ENCODE results near the gene KCTD13. TPM values are rescaled to one million over a fixed set of nuclear protein-coding genes. Genes with fewer than 3 reads are reported as not detected.
A peak's percentile ranks its signal among the peaks of the same experiment; 100 is the strongest.

The KCTD13 gene
- total RNA-seq, 1 experiment from 2014 or later: 40.7 TPM

- TF ChIP-seq JUND (IDR thresholded peaks at IDR 0.05) (no peak), POLR2AphosphoS5 (IDR thresholded peaks at IDR 0.05; ENCODE audit: low read depth, low read length) (no peak), EZH2 (IDR thresholded peaks at IDR 0.05) (no peak), SRF (IDR thresholded peaks at IDR 0.05; ENCODE audit: low read depth) (no peak), CTCF (IDR thresholded peaks at IDR 0.05 in 2 of 3, conservative IDR thresholded peaks at IDR 0.05 in 1 of 3; ENCODE audit: borderline replicate concordance in 1 of 3, insufficient read depth in 1 of 3, low read depth in 2 of 3, low read length in 2 of 3) (no peak), TCF7L2 (IDR thresholded peaks at IDR 0.05; ENCODE audit: borderline replicate concordance, extremely low read depth, insufficient read depth, insufficient read length) (no peak), POLR2A (IDR thresholded peaks at IDR 0.05; ENCODE audit: borderline replicate concordance, extremely low read depth, insufficient read depth, insufficient read length) (no peak), SIN3A (IDR thresholded peaks at IDR 0.05; ENCODE audit: low read depth) (no peak), ZNF274 (IDR thresholded peaks at IDR 0.05; ENCODE audit: low read depth, low read length) (no peak), YY1 (IDR thresholded peaks at IDR 0.05; ENCODE audit: extremely low read depth, insufficient replicate concordance, low read depth, low read length) (no peak), EGR1 (IDR thresholded peaks at IDR 0.05; ENCODE audit: low read depth) (no peak), ATF3 (IDR thresholded peaks at IDR 0.05) (no peak), ZFX (IDR thresholded peaks at IDR 0.05) (no peak; the same call in 1 of the 2 replicates), SP1 (IDR thresholded peaks at IDR 0.05; ENCODE audit: low read depth) (no peak), MAX (IDR thresholded peaks at IDR 0.05) (no peak), FOSL1 (IDR thresholded peaks at IDR 0.05; ENCODE audit: low read depth) (no peak), EZH2phosphoT487 (IDR thresholded peaks at IDR 0.05; ENCODE audit: borderline replicate concordance) (no peak)
- TF ChIP-seq, protein P1, sequence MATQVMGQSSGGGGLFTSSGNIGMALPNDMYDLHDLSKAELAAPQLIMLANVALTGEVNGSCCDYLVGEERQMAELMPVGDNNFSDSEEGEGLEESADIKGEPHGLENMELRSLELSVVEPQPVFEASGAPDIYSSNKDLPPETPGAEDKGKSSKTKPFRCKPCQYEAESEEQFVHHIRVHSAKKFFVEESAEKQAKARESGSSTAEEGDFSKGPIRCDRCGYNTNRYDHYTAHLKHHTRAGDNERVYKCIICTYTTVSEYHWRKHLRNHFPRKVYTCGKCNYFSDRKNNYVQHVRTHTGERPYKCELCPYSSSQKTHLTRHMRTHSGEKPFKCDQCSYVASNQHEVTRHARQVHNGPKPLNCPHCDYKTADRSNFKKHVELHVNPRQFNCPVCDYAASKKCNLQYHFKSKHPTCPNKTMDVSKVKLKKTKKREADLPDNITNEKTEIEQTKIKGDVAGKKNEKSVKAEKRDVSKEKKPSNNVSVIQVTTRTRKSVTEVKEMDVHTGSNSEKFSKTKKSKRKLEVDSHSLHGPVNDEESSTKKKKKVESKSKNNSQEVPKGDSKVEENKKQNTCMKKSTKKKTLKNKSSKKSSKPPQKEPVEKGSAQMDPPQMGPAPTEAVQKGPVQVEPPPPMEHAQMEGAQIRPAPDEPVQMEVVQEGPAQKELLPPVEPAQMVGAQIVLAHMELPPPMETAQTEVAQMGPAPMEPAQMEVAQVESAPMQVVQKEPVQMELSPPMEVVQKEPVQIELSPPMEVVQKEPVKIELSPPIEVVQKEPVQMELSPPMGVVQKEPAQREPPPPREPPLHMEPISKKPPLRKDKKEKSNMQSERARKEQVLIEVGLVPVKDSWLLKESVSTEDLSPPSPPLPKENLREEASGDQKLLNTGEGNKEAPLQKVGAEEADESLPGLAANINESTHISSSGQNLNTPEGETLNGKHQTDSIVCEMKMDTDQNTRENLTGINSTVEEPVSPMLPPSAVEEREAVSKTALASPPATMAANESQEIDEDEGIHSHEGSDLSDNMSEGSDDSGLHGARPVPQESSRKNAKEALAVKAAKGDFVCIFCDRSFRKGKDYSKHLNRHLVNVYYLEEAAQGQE (IDR thresholded peaks at IDR 0.05; ENCODE audit: low read depth): no peak
- peak overlapping the region; percentile 78 for H3K27ac ChIP-seq (ENCODE audit: low read depth, low read length)
Observed at GRCh38 chr16:29900888-29901606, 25.0 kb downstream of the KCTD13 start.

More at GRCh38 chr16:29900888-29901606, 25.0 kb downstream of the KCTD13 start:
- H3K9me3 ChIP-seq (ENCODE audit: control insufficient read depth in 1 of 2, insufficient read depth in 1 of 2, low read depth in 1 of 2, low read length in 2 of 2): no peaks in the 10 kb centered on the region
- intact Hi-C loops (cut with micrococcal nuclease): no loop called here
- peak overlapping the region; percentile 93 for H3K4me2 ChIP-seq (ENCODE audit: low read length)
- H4K20me1 ChIP-seq (ENCODE audit: insufficient read depth): no peaks in the 10 kb centered on the region
- no peaks in the 10 kb centered on the region for H3K79me2 ChIP-seq (ENCODE audit: insufficient read depth, low read length)
- H3K36me3 ChIP-seq (ENCODE audit: control insufficient read depth in 1 of 2, insufficient read depth in 2 of 2, low read length in 2 of 2): no peaks in the 10 kb centered on the region
- ChIA-PET POLR2A (interaction anchor here (0.7 to 2.0 kb wide), 3 partner anchors 12 to 120 kb away, joined by 3 to 6 read pairs (median 4); partner anchors contain the start of gene PAGR1), CTCF (interaction anchor here (1.4 kb wide), 1 partner anchor 38 kb away, joined by 3 read pairs; the partner anchor contains the start of gene CDIPT), RAD21 (ENCODE audit: low non-redundant PET in 1 of 2, low total read pairs in 2 of 2, uncharacterized antibody in 2 of 2, unreplicated experiment in 2 of 2) (no interaction called here)
- H3K9ac ChIP-seq (ENCODE audit: low read length): peak overlapping the region; percentile 73
- ATAC-seq: no peak
- DNase-seq (ENCODE audit: low read depth, low spot score): no peak
- H3K4me3 ChIP-seq (replicated peaks in 1 of 2; ENCODE audit: low read depth in 1 of 2, low read length in 2 of 2): peak overlapping the region; percentile 71 to 75
- peaks cover 9 to 31% of the 10 kb centered on the region in 2 experiments for H3K4me1 ChIP-seq (ENCODE audit: control insufficient read depth in 1 of 2, insufficient read depth in 2 of 2, low read length in 2 of 2)
- BruUV-seq (replicated peaks): TSS peak; percentile 57
- no peaks in the 10 kb centered on the region for H3K27me3 ChIP-seq (ENCODE audit: insufficient read depth, low read length)
- H3K9me2 ChIP-seq (ENCODE audit: insufficient read depth): no peaks in the 10 kb centered on the region
- no peak overlapping the region for H2AFZ ChIP-seq (ENCODE audit: low read depth, low read length, poor library complexity, severe bottlenecking)

Data from HCT116 (cell line).